Esophagus muscularis mucosa (tissue), 4 donors: ENCODE data around the gene PPP2R3C. TPM values are rescaled to one million over a fixed set of nuclear protein-coding genes. Genes with fewer than 3 reads are reported as not detected.

Experiments
- DNase-seq: peaks from one replicate; pipeline ENCODE4 v3.0.0-alpha.2; 2017; ENCODE audit errors: extremely low spot score
- H3K27ac ChIP-seq, 4 donors: fragments of 200-600 bp; sonication (generic); replicated peaks in 1 of 4; 1 replicate in 3 of 4; 2 replicates in 1 of 4; pipeline ENCODE4 v1.5.1; 2016 to 2019; ENCODE audit warnings: mild to moderate bottlenecking in 1 of 4
- H3K27me3 ChIP-seq, 4 donors: fragments of 200-600 bp; sonication (generic); one replicate each; pipeline versions ENCODE4 v1.5.1 to v1.6.0; 2016 to 2019
- H3K36me3 ChIP-seq, 4 donors: fragments of 200-600 bp; sonication (generic); one replicate each; pipeline ENCODE4 v1.5.1; 2016 to 2019
- H3K4me1 ChIP-seq, 4 donors: fragments of 200-600 bp; sonication (generic); one replicate each; pipeline ENCODE4 v1.5.1; 2016 to 2019
- H3K4me3 ChIP-seq, 4 donors: fragments of 200-600 bp; sonication (generic); 1 replicate in 2 of 4; 2 replicates in 2 of 4; pipeline ENCODE4 v1.5.1; 2016 to 2019; ENCODE audit warnings: mild to moderate bottlenecking in 4 of 4, moderate library complexity in 1 of 4
- H3K9me3 ChIP-seq, 4 donors: fragments of 200-600 bp; sonication (generic); 1 replicate in 3 of 4; 2 replicates in 1 of 4; pipeline ENCODE4 v1.5.1; 2016 to 2019
- EP300 ChIP-seq: sonication (generic); formaldehyde crosslinking; IDR thresholded peaks from one replicate; pipeline ENCODE4 v1.6.1; 2017; ENCODE audit warnings: antibody characterized with exemption
- POLR2A ChIP-seq: fragments of 450-650 bp; IDR thresholded peaks from one replicate; pipeline ENCODE4 v1.6.1; 2017; ENCODE audit warnings: antibody characterized with exemption, moderate library complexity, mild to moderate bottlenecking, low read depth
- POLR2AphosphoS5 ChIP-seq, 2 donors: sonication (generic); formaldehyde crosslinking; IDR thresholded peaks; one replicate each; pipeline ENCODE4 v1.6.1; 2017; ENCODE audit warnings: antibody characterized with exemption in 2 of 2
- WGBS: methylation state at CpG from one replicate; pipeline ENCODE4 v1.1.5; 2018; 5-methylcytosine and 5-hydroxymethylcytosine counted together
- intact Hi-C: fragments of 100-400 bp; cut with DNase I; formaldehyde crosslinking; loops from one replicate; pipeline ENCODE4 v1.15.1; 2023
- total RNA-seq, 4 donors: library from RNA; depleted of rRNA; stranded (reverse); fragments of >200 nt; gene quantifications; one replicate each; pipeline versions ENCODE4 v1.1.0 to v1.2.1, GENCODE V29; 2016
- TF ChIP-seq, protein P1 (sequence below), 3 experiments: fragments of 200-600 bp in 2 of 3; fragments of 450-650 bp in 1 of 3; sonication (generic) in 2 of 3; IDR thresholded peaks; one replicate each; pipeline ENCODE4 v1.5.1; 2017 to 2019; ENCODE audit warnings: antibody characterized with exemption in 3 of 3, mild to moderate bottlenecking in 2 of 3, moderate library complexity in 1 of 3

Gene PPP2R3C
- total RNA-seq, 4 donors from 2014 or later: 29.5 to 48.6 (median 36.8) TPM

DNA sequence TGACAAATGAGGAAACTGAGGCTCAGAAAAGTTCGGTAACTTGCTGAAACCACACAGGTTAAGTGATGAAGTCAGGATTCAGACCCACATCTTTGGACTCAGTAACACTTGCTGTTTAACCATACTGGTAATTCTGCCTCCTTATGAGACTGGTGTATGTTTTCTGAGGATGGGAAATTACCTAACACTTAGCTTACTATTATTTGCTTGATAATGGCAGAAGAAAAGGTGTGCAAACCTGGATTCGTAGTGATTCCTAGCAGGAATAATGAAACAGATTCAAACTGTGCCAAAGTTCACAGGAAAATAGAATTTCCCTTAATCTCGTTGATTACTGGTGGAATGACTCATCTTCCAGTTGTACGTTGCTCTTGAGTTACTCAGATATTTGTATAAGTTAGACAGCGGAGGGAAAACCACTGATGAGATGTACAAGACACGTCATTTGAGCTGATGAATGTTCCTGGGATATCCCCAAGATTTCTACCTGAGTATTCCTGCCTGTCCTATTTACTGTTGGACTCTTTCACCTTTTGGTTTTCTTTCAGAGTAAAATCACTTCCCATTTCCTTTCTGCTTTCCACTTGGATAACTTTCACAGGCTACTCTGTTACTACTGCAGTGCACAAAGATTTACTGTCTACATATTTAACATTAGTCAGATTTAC lies 38.1 kb upstream of the PPP2R3C start:
- DNase-seq: no peak
- Histone ChIP-seq H3K27me3 (no peaks in the 10 kb centered on the region), H3K36me3 (peaks cover 0 to 11% (median 2%) of the 10 kb centered on the region in 4 donors), H3K9me3 (no peaks in the 10 kb centered on the region), H3K4me1 (peaks cover 7 to 16% (median 9%) of the 10 kb centered on the region in 4 donors), H3K4me3 (no peak overlapping the region), H3K27ac (no peak overlapping the region)
- TF ChIP-seq POLR2A (no peak), POLR2AphosphoS5 (IDR thresholded peaks at IDR 0.05) (no peak), EP300 (no peak)
- TF ChIP-seq, protein P1, sequence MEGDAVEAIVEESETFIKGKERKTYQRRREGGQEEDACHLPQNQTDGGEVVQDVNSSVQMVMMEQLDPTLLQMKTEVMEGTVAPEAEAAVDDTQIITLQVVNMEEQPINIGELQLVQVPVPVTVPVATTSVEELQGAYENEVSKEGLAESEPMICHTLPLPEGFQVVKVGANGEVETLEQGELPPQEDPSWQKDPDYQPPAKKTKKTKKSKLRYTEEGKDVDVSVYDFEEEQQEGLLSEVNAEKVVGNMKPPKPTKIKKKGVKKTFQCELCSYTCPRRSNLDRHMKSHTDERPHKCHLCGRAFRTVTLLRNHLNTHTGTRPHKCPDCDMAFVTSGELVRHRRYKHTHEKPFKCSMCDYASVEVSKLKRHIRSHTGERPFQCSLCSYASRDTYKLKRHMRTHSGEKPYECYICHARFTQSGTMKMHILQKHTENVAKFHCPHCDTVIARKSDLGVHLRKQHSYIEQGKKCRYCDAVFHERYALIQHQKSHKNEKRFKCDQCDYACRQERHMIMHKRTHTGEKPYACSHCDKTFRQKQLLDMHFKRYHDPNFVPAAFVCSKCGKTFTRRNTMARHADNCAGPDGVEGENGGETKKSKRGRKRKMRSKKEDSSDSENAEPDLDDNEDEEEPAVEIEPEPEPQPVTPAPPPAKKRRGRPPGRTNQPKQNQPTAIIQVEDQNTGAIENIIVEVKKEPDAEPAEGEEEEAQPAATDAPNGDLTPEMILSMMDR (IDR thresholded peaks at IDR 0.05): no peak
- intact Hi-C loops: no loop called here
- WGBS: 48% methylated on average over 6 of the region's 6 CpGs

DNA sequence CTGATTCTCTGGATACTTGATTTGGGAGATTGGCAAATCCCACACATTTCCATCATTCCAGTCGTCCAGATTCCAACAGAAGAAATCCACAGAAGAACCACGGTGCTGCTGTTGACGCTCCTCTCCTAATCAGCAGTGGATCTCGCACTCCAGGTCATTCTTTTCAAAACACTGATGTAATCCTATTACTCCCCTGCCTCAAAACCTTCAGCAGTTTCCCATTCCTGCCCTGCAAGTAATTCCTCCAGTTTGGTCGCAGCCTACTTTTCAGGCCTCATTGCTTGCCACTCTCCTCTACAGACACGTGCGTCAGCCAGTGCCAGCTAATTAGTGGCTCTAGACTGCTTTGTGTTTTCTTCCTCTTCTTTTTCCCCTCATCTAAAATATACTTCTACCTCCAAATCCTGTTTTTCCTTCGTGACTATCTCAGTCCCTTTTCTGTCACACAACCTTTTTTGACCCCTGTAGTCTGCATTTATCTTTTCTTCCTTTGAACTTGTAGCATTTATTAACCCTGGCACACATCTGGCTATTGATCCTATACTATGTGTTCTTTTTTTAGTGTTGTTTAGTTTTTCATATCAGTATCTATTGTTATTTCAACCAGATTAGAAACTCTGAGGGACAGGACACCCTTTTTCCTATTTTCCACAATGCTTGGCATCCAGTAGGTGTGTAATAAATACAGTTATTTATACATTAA lies 37.3 kb upstream of the PPP2R3C start:
- H3K4me1 ChIP-seq: peaks cover 8 to 16% (median 9%) of the 10 kb centered on the region in 4 donors
- no peak for DNase-seq
- H3K27ac ChIP-seq: no peak overlapping the region
- H3K4me3 ChIP-seq: no peak overlapping the region
- TF ChIP-seq, protein P1 (IDR thresholded peaks at IDR 0.05): no peak
- TF ChIP-seq EP300 (no peak), POLR2AphosphoS5 (IDR thresholded peaks at IDR 0.05) (no peak), POLR2A (no peak)
- no peaks in the 10 kb centered on the region for H3K9me3 ChIP-seq
- H3K27me3 ChIP-seq: no peaks in the 10 kb centered on the region
- intact Hi-C loops: no loop called here
- WGBS: 91% methylated on average over 8 of the region's 8 CpGs
- H3K36me3 ChIP-seq: peaks cover 0 to 11% (median 2%) of the 10 kb centered on the region in 4 donors

DNA sequence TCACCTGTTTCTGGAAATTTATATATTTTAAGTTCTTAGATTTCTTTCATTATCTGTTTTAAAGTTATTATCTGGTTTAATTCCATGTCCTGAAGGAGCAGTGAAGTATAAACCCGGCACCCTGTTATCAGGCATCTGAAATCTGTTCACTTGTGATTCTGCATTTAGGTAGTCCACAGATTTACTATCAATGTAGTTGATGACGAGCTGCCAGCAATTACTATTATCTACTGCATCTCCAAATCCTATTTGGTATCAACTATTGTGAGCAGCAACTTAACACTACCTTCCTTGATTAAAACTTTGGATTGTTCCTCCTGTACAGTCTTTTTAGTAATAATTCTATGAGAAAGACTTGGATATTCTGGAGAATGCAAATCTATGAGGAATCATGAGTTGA lies 36.7 kb upstream of the PPP2R3C start:
- Histone ChIP-seq H3K36me3 (peaks cover 0 to 11% (median 2%) of the 10 kb centered on the region in 4 donors), H3K27ac (no peak overlapping the region), H3K4me3 (no peak overlapping the region), H3K4me1 (peaks cover 8 to 19% (median 12%) of the 10 kb centered on the region in 4 donors), H3K27me3 (no peaks in the 10 kb centered on the region), H3K9me3 (no peaks in the 10 kb centered on the region)
- TF ChIP-seq EP300 (no peak), POLR2AphosphoS5 (IDR thresholded peaks at IDR 0.05) (no peak), POLR2A (no peak)
- TF ChIP-seq, protein P1 (IDR thresholded peaks at IDR 0.05): no peak
- DNase-seq: no peak
- intact Hi-C loops: no loop called here
- 97% methylated on average over 2 of the region's 2 CpGs for WGBS

DNA sequence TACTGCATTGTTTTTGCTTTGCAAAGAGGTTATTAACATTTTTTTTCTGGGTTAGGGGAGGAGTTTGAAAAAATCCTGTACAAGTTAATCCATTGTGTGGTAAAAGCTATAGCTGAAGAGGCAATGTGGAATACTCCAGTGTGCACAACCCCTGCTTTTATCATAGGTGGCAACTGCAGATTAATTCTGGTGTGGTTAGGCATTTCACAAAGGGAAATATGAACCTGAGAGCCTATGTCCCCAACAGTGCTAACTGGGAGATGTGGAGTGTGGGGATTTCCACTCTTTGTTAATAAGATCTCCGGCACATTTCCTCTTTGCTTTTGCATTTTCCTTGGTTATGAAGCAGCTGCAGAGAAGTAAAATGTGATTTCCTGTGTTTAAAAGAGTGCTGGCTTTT lies 34.2 kb upstream of the PPP2R3C start:
- TF ChIP-seq EP300: no peak
- TF ChIP-seq, protein P1 (IDR thresholded peaks at IDR 0.05): no peak
- no peak for TF ChIP-seq POLR2A
- TF ChIP-seq POLR2AphosphoS5 (IDR thresholded peaks at IDR 0.05): no peak
- intact Hi-C loops: no loop called here
- Histone ChIP-seq H3K27me3 (no peaks in the 10 kb centered on the region), H3K4me3 (no peak overlapping the region), H3K9me3 (no peaks in the 10 kb centered on the region), H3K36me3 (peaks cover 0 to 11% (median 4%) of the 10 kb centered on the region in 4 donors), H3K27ac (no peak overlapping the region), H3K4me1 (peaks cover 8 to 21% (median 13%) of the 10 kb centered on the region in 4 donors)
- no peak for DNase-seq
- 11% methylated on average over 1 of the region's 1 CpG for WGBS
